Neural cell (in vitro differentiated cells): ENCODE measurements around the gene CLDND1.

Source experiments
- CTCF ChIP-seq: fragments of 450-650 bp; IDR thresholded peaks from 2 replicates; pipeline ENCODE4 v1.5.1; 2014; ENCODE audit warnings: antibody characterized with exemption, mild to moderate bottlenecking, moderate library complexity; ENCODE audit not compliant: poor library complexity, severe bottlenecking
- EP300 ChIP-seq: fragments of 450-650 bp; conservative IDR thresholded peaks from 2 replicates; pipeline ENCODE4 v1.6.1; 2014; ENCODE audit warnings: antibody characterized with exemption, mild to moderate bottlenecking, moderate library complexity; ENCODE audit not compliant: poor library complexity, severe bottlenecking
- EZH2 ChIP-seq: fragments of 200-600, 300-800 bp; shearing (Covaris generic), sonication (generic); IDR thresholded peaks from 2 replicates; pipeline ENCODE4 v1.6.1; 2014; ENCODE audit warnings: antibody characterized with exemption, low read length, borderline replicate concordance, mild to moderate bottlenecking; ENCODE audit not compliant: insufficient read depth, poor library complexity, severe bottlenecking
- MXI1 ChIP-seq: fragments of 450-650 bp; conservative IDR thresholded peaks from 2 replicates; pipeline ENCODE4 v1.6.1; 2014; ENCODE audit warnings: antibody characterized with exemption, mild to moderate bottlenecking; ENCODE audit not compliant: poor library complexity, severe bottlenecking
- POLR2AphosphoS5 ChIP-seq: IDR thresholded peaks from 2 replicates; pipeline ENCODE4 v1.6.1; 2012
- RAD21 ChIP-seq: fragments of 450-650 bp; conservative IDR thresholded peaks from 2 replicates; pipeline ENCODE4 v1.6.1; 2014; ENCODE audit warnings: antibody characterized with exemption, mild to moderate bottlenecking, moderate library complexity
- TAF1 ChIP-seq: IDR thresholded peaks from 2 replicates; pipeline ENCODE4 v1.6.1; 2012; ENCODE audit warnings: low read depth
- TF ChIP-seq, protein P1 (sequence below): IDR thresholded peaks from 2 replicates; pipeline ENCODE4 v1.6.1; 2012; ENCODE audit warnings: borderline replicate concordance

- TF ChIP-seq CTCF (no peak), EZH2 (no peak), EP300 (no peak), POLR2AphosphoS5 (no peak), TAF1 (no peak), MXI1 (no peak), RAD21 (no peak)
- TF ChIP-seq, protein P1, sequence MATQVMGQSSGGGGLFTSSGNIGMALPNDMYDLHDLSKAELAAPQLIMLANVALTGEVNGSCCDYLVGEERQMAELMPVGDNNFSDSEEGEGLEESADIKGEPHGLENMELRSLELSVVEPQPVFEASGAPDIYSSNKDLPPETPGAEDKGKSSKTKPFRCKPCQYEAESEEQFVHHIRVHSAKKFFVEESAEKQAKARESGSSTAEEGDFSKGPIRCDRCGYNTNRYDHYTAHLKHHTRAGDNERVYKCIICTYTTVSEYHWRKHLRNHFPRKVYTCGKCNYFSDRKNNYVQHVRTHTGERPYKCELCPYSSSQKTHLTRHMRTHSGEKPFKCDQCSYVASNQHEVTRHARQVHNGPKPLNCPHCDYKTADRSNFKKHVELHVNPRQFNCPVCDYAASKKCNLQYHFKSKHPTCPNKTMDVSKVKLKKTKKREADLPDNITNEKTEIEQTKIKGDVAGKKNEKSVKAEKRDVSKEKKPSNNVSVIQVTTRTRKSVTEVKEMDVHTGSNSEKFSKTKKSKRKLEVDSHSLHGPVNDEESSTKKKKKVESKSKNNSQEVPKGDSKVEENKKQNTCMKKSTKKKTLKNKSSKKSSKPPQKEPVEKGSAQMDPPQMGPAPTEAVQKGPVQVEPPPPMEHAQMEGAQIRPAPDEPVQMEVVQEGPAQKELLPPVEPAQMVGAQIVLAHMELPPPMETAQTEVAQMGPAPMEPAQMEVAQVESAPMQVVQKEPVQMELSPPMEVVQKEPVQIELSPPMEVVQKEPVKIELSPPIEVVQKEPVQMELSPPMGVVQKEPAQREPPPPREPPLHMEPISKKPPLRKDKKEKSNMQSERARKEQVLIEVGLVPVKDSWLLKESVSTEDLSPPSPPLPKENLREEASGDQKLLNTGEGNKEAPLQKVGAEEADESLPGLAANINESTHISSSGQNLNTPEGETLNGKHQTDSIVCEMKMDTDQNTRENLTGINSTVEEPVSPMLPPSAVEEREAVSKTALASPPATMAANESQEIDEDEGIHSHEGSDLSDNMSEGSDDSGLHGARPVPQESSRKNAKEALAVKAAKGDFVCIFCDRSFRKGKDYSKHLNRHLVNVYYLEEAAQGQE, result no peak
These were observed 39.8 kb downstream of the CLDND1 start for GRCh38 chr3:98482717-98483482.
